ENCODE data around the gene ACSL1.

The ACSL1 gene

DNA sequence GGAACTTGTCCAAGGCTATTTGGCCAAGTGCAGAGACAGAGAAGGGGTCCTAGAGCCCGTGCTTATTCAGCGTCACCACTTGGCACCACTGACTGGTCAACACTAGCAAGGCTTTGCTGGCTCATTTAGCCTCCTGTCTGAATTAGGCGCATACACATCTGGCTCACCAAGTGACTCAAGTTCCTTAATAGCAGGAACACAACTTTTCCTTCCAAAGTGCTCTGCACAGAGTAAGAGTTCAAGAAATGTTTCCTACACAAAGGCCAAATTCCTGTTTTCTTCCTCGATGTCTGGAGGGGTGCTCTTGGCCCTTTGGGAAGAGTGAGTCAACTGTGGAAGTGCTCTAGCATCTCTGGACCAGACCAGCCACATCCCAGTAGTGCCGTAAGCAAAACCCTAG lies 65.1 kb downstream of the ACSL1 start:
- TF ChIP-seq POLR2AphosphoS5 (IDR thresholded peaks at IDR 0.05; ENCODE audit: low read depth, low read length) (no peak), SIN3A (IDR thresholded peaks at IDR 0.05; ENCODE audit: borderline replicate concordance, insufficient read depth, low read length) (no peak), FOXP2 (optimal IDR thresholded peaks at IDR 0.05; ENCODE audit: borderline replicate concordance, extremely low read depth, extremely low read length, insufficient read depth) (no peak), TAF1 (IDR thresholded peaks at IDR 0.05; ENCODE audit: borderline replicate concordance, insufficient read depth, low read length) (no peak)
- TF ChIP-seq, protein P1, sequence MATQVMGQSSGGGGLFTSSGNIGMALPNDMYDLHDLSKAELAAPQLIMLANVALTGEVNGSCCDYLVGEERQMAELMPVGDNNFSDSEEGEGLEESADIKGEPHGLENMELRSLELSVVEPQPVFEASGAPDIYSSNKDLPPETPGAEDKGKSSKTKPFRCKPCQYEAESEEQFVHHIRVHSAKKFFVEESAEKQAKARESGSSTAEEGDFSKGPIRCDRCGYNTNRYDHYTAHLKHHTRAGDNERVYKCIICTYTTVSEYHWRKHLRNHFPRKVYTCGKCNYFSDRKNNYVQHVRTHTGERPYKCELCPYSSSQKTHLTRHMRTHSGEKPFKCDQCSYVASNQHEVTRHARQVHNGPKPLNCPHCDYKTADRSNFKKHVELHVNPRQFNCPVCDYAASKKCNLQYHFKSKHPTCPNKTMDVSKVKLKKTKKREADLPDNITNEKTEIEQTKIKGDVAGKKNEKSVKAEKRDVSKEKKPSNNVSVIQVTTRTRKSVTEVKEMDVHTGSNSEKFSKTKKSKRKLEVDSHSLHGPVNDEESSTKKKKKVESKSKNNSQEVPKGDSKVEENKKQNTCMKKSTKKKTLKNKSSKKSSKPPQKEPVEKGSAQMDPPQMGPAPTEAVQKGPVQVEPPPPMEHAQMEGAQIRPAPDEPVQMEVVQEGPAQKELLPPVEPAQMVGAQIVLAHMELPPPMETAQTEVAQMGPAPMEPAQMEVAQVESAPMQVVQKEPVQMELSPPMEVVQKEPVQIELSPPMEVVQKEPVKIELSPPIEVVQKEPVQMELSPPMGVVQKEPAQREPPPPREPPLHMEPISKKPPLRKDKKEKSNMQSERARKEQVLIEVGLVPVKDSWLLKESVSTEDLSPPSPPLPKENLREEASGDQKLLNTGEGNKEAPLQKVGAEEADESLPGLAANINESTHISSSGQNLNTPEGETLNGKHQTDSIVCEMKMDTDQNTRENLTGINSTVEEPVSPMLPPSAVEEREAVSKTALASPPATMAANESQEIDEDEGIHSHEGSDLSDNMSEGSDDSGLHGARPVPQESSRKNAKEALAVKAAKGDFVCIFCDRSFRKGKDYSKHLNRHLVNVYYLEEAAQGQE (IDR thresholded peaks at IDR 0.05; ENCODE audit: insufficient read depth in 1 of 2, low read depth in 2 of 2, low read length in 2 of 2) = no peak

DNA sequence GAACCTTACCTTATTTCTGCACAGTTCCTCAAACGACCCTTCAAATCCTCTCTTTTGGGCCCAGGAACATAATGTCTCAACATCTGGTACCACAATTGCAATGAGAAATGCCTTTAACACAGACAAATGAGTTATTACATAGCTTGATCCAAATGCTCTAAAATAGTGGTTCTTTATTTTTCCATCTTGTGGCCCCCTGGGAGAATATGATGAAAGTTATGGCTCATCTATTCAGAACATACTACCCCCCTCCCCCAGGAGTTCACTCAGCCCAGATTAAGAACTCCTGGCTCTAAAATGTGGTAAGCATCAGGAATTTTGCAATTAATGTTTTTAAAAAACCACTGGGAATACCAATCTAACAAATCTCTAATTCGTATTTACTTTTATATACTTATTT lies 68.0 kb downstream of the ACSL1 start:
- TF ChIP-seq, protein P1 (IDR thresholded peaks at IDR 0.05; ENCODE audit: insufficient read depth in 1 of 2, low read depth in 2 of 2, low read length in 2 of 2) = no peak
- no peak for TF ChIP-seq FOXP2 (optimal IDR thresholded peaks at IDR 0.05; ENCODE audit: borderline replicate concordance, extremely low read depth, extremely low read length, insufficient read depth)
- TF ChIP-seq TAF1 (IDR thresholded peaks at IDR 0.05; ENCODE audit: borderline replicate concordance, insufficient read depth, low read length) = no peak
- no peak for TF ChIP-seq SIN3A (IDR thresholded peaks at IDR 0.05; ENCODE audit: borderline replicate concordance, insufficient read depth, low read length)
- TF ChIP-seq POLR2AphosphoS5 (IDR thresholded peaks at IDR 0.05; ENCODE audit: low read depth, low read length) = no peak

DNA sequence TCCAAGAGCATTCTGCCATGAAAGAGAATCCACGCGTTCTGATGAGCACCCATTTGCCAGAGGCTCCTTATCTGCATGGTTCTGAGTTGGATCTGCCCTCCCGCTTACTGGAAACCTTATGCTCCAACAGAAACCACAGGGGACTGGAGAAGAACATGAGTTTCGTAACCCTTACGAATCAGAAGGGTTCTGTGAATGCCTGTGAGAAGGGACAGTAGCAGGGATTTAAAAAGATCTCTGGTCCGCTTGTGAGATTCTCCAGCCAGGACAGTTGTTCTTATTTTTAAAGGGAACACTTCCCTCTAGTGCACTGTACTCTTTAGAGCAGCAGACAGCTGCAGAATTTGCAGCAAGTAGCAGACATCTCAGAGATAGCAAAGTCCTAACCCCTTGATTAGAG lies 69.4 kb downstream of the ACSL1 start:
- TF ChIP-seq TAF1 (IDR thresholded peaks at IDR 0.05; ENCODE audit: borderline replicate concordance, insufficient read depth, low read length) (no peak), SIN3A (IDR thresholded peaks at IDR 0.05; ENCODE audit: borderline replicate concordance, insufficient read depth, low read length) (no peak), FOXP2 (optimal IDR thresholded peaks at IDR 0.05; ENCODE audit: borderline replicate concordance, extremely low read depth, extremely low read length, insufficient read depth) (no peak), POLR2AphosphoS5 (IDR thresholded peaks at IDR 0.05; ENCODE audit: low read depth, low read length) (no peak)
- TF ChIP-seq, protein P1 (IDR thresholded peaks at IDR 0.05; ENCODE audit: insufficient read depth in 1 of 2, low read depth in 2 of 2, low read length in 2 of 2) = no peak

DNA sequence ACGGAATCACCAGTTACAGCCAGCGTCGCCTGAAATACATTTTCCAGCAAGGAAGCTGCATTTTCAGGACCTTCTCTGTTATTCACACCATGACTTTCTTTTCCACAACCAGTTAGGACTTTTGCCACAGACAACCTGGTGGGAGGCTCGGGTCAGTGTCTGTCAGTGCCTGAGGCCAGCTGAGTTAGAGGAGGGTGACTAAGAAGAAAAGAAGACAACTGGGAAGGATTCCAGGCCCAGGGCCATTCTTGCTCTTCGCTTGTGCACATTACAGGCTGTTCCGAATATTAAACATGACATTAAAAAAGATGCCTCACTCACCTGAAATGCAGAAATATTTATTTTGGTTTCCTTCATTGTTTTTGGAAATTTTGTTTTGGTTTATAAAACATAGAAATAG lies 70.5 kb downstream of the ACSL1 start:
- TF ChIP-seq, protein P1 (IDR thresholded peaks at IDR 0.05; ENCODE audit: insufficient read depth in 1 of 2, low read depth in 2 of 2, low read length in 2 of 2) = no peak
- TF ChIP-seq SIN3A (IDR thresholded peaks at IDR 0.05; ENCODE audit: borderline replicate concordance, insufficient read depth, low read length) = no peak
- no peak for TF ChIP-seq POLR2AphosphoS5 (IDR thresholded peaks at IDR 0.05; ENCODE audit: low read depth, low read length)
- TF ChIP-seq TAF1 (IDR thresholded peaks at IDR 0.05; ENCODE audit: borderline replicate concordance, insufficient read depth, low read length) = no peak
- no peak for TF ChIP-seq FOXP2 (optimal IDR thresholded peaks at IDR 0.05; ENCODE audit: borderline replicate concordance, extremely low read depth, extremely low read length, insufficient read depth)
